GM18951 (cell line): ENCODE measurements around the gene GTPBP2.
"Not testable (repeated sequence)": the region's sequence is repeated elsewhere in the genome, so short reads cannot be mapped to it uniquely, and the experiment has no call there.

Experiments
- POLR2A ChIP-seq: IDR thresholded peaks from 4 replicates; pipeline ENCODE4 v1.6.1; 2011; ENCODE audit warnings: mild to moderate bottlenecking; ENCODE audit not compliant: insufficient read length, insufficient read depth; ENCODE audit errors: extremely low read depth
- in situ Hi-C: fragments of 300-500 bp; cut with MboI; formaldehyde crosslinking; loops from one replicate; pipeline ENCODE4 v1.12.0; 2022; ENCODE audit warnings: low sequenced_read_pairs, mixed read lengths, inconsistent platforms; ENCODE audit not compliant: unreplicated experiment

Gene GTPBP2

DNA sequence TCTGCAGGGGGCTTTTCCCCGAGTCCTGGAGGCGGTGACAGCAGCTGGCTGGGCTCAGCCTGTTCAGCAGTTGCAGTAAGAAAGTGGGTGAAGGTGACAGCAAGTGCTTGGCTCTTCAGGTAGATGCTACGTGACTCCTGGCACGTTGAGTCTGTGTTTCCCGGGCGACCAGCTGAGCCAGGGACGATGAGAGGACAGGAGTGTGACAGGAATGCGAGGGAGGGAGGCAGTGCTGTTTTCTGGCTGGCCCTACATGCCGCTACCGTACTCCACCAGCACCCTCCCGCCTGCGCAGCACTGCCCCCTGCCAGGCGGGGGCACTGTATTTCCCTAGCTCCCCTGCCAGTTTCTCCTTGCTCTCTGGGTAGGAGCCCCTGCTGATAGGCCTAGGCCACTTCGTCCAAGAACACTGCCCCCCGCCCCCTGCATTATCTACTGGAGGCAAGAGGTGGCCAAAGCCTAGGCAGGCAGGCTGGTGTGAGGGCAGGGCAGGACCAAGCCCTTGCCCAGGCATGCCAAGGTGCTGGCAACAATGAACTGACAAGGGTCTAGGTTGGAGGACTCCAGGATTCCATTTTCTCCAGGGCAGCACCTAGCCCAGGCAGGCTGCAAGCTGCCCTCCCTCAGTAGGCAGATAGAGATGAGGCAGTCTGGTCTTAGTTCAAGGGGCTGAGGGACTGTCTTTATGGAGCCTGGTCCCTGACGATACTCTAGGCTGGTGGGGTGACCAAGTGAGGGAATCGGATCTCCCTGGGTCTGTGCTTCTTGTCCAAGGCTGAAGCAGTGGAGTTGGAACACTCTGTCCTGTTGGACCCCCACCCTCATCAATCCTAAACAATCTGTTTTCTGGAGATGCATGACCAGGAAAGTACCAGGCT lies 39.3 kb upstream of the GTPBP2 start:
- in situ Hi-C loops, result no loop called here
- peak; percentile 19 for TF ChIP-seq POLR2A

- in situ Hi-C loops, result no loop called here
- TF ChIP-seq POLR2A, result no peak
These were observed 38.4 kb upstream of the GTPBP2 start for GRCh38 chr6:43667245-43668150.

DNA sequence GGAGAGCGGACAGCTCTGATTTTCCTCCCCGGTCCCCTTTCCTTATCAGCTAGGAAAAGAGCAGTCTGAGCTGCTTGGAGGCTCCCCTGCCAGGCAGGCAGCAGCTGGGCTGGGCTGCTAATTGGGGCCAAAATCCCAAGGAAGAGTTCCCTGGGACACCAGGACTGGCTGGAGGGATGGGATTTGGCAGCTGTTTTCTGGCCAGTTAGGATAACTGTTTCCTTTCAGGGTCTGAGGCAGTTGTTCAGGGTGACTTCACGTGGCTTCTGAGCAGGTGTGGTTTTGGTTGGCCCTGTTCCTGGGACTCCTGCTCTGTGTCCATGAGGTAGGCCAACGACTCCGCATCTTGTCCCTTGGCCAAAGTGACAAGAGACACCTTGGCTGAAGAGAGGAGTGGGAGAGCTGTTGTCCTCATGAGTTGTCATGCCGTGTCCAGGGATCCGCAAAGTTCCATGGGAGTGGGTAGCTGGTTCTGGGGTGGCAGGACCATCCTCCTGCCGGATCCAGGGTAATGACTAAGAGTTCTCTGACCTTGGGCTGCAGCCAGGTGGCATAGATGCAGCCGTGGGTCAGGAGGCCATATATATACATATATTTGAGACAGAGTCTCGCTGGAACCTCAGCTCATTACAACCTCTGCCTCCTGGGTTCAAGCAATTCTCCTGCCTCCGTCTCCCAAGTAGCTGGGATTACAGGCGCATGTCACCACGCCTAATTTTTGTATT lies 37.3 kb upstream of the GTPBP2 start:
- in situ Hi-C loops, result no loop called here
- no peak for TF ChIP-seq POLR2A

DNA sequence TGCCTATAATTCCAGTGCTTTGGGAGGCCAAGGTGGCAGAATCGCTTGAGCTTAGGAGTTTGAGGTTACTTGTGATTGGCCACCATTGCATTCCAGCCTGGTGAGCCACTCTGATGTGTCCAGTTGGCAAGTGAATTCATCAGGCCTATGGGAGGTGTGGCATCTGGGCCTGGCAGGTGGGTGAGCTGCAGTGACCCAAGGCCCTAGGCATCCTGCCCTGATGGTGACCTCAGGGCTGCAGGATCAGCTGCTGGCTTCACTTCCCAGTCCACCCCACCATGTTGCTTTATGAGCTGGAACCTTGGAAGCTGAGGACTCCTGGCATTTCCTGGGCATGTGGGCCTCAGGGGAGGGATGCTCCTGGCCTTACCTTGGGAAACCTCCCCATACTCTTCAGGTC lies 36.3 kb upstream of the GTPBP2 start:
- in situ Hi-C loops, result no loop called here
- TF ChIP-seq POLR2A, result no peak

DNA sequence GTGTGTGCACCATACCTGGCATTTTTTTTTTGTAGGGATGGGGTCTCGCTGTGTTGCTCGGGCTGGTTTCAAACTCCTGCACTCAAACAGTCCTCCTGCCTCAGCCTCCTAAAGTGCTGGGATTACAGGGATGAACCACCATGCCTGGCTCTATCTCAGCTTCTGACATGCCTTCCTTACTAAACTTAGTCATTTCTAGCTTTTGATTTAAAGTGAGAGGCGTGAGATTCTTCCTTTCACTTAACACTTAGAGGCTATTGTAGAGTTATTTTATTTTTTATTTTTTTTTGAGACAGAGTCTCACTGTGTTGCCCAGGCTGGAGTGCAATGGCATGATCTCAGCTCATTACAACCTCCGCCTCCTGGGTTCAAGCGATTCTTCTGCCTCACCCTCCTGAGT lies 33.9 kb upstream of the GTPBP2 start:
- in situ Hi-C loops, result not testable (repeated sequence)

DNA sequence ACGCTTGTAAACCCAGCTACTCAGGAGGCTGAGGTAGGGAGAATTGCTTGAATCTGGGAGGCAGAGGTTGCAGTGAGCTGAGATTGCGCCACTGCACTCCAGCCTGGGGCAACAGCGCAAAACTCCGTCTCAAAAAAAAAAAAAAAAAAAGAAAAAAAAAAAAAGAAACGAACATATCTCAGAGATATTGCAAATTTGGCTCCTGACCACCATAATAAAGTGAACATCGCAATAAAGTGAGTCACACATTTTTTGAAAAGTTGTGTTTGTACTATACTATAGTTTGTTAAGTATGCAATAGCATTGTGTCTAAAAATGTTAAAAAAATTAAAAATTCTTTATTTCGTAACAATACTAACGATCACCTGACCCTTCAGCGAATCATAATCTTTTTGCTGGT lies 29.1 kb upstream of the GTPBP2 start:
- in situ Hi-C loops, result no loop called here

DNA sequence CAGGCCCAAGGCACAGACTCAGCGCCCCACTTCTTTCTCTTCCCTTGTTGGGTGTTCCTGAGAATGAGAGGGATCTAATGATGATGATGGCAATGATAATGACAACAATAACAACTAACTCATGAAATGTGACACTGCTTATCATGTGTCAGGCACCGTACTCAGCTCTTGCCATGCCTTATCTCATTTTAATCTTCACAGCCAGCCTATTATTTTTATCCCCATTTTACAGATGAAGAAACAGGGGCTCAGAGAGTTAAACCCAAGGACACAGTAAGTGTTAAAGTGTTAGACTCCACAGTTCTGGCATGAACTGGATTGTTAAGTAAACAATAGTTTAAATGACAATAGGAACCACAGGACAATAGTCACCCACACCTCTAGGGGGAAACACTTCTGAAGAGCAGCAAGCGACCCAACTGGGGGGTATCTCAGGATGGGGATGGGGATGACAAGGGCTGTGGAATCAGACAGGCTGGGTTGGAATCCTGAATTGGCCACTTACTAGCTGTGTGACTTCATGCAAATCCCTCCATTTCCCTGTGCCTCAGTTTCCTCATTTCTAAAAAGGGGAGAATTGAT lies 28.2 kb upstream of the GTPBP2 start:
- in situ Hi-C loops, result no loop called here
- TF ChIP-seq POLR2A, result no peak

More for the DNA sequence above, 29.1 kb upstream of the GTPBP2 start:
- no peak for TF ChIP-seq POLR2A

DNA sequence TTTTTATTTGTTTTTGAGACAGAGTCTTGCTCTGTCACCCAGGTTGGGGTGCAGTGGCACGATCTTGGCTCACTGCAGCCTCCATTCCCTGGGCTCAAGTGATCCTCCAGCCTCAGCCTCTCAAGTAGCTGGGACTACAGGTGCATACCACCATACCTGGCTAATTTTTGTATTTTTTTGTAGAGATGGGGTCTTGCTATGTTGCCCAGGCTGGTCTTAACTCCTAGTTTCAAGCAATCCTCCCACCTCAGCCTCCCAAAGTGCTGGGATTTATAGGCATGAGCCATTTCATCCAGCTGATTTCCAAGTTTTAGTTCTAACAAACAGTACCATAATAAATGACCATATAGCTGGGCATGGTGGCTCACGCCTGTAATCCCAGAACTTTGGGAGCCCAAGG lies 23.8 kb upstream of the GTPBP2 start:
- in situ Hi-C loops, result not testable (repeated sequence)

DNA sequence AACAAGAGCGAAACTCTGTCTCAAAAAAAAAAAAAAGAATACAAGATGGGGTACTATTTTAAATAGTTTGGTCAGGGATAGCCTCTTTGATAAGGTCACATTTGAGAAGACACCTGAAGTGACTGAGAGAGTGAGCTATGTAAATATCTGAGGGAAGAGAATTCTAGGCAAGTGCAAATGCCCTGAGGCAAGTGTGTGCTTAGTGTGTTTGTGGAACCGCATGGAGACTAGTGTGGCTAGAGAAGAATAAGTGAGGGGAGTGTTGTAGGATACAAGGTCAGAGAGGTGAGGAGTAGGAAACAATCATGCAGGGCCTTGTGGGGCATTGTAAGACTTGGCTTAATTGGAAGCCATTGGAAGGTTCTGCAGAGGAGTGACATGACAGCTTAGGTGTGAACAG lies 19.2 kb upstream of the GTPBP2 start:
- in situ Hi-C loops, result no loop called here

GRCh38 chr6:43647613-43648012 lies 18.5 kb upstream of the GTPBP2 start:
- in situ Hi-C loops, result no loop called here
- no peak for TF ChIP-seq POLR2A

More for the DNA sequence above, 19.2 kb upstream of the GTPBP2 start:
- TF ChIP-seq POLR2A, result no peak

DNA sequence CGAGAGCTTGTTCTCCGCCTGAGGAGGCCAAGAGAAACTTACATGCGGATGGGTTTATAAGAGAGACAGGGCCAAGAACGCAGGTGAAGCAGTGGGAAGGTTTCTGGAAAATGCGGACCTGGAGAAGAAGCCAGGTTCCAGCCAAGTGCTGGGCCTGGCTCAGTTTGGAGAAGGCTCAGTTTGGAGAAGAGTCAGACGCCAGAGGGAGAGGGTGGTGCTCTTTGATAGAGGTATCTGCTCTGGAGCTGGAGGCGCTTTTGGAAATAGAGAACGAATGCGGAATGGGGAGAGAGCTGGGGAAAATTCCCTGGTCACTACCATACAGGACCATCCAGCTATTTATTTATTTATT lies 16.5 kb upstream of the GTPBP2 start:
- no peak for TF ChIP-seq POLR2A
- in situ Hi-C loops, result no loop called here

- TF ChIP-seq POLR2A, result no peak
- in situ Hi-C loops, result no loop called here
These were observed 16.0 kb upstream of the GTPBP2 start, which contains the start of gene RSPH9 for GRCh38 chr6:43644940-43645612. TSS of gene RSPH9 (plus strand) at chr6:43645036. CDS start at chr6:43645099, 63 bp downstream.
